ENCODE data around the gene IL1RN. TPM values are rescaled to one million over a fixed set of nuclear protein-coding genes. Genes with fewer than 3 reads are reported as not detected.

Gene IL1RN
- total and polyA plus RNA-seq, 8 donors, result 0.87 to 220 (median 28.5) TPM; not detected in 2

GRCh38 chr2:113164930-113165585, 37.7 kb downstream of the IL1RN start:
- Histone ChIP-seq H3K4me3 (no peak overlapping the region), H3K36me3 (no peaks in the 10 kb centered on the region), H3K27ac (peak overlapping the region in 4 of 5 donors; percentile 0 to 29 (median 19)), H3K27me3 (no peaks in the 10 kb centered on the region), H3K9me3 (no peaks in the 10 kb centered on the region), H3K4me1 (peaks cover 24 to 33% (median 31%) of the 10 kb centered on the region in 4 donors)
- TF ChIP-seq CTCF (IDR thresholded peaks at IDR 0.05) (no peak), EP300 (IDR thresholded peaks at IDR 0.05) (no peak), POLR2A (IDR thresholded peaks at IDR 0.05) (no peak), POLR2AphosphoS5 (IDR thresholded peaks at IDR 0.05) (peak in 1 of 3 donors; percentile 24)
- 63 to 78% (median 72%) methylated on average over 10 of the region's 10 CpGs for WGBS, 5 donors
- peak in 1 of 2 donors; percentile 36 for DNase-seq
- intact Hi-C loops (cut with DNase I; ENCODE audit: low total_unique reads), result no loop called here

- H3K9me3 ChIP-seq, result no peaks in the 10 kb centered on the region
- no peak overlapping the region for H3K4me3 ChIP-seq
- intact Hi-C loops (cut with DNase I; ENCODE audit: low total_unique reads), result no loop called here
- DNase-seq, result no peak
- 95 to 98% (median 96%) methylated on average over 7 of the region's 7 CpGs for WGBS, 5 donors
- H3K27ac ChIP-seq, result peak overlapping the region in 4 of 5 donors; percentile 20 to 81 (median 74)
- H3K27me3 ChIP-seq, result no peaks in the 10 kb centered on the region
- TF ChIP-seq EP300 (IDR thresholded peaks at IDR 0.05) (no peak), POLR2AphosphoS5 (IDR thresholded peaks at IDR 0.05) (no peak), CTCF (IDR thresholded peaks at IDR 0.05) (no peak), POLR2A (IDR thresholded peaks at IDR 0.05) (no peak)
- H3K36me3 ChIP-seq, result no peaks in the 10 kb centered on the region
- H3K4me1 ChIP-seq, result peaks cover 24 to 33% (median 31%) of the 10 kb centered on the region in 4 donors
Measured at GRCh38 chr2:113166187-113166645, 38.8 kb downstream of the IL1RN start.

GRCh38 chr2:113167115-113167932, 39.9 kb downstream of the IL1RN start:
- DNase-seq, result peak; percentile 79 to 91
- H3K9me3 ChIP-seq, result no peaks in the 10 kb centered on the region
- H3K4me1 ChIP-seq, result peaks cover 24 to 36% (median 32%) of the 10 kb centered on the region in 4 donors
- H3K27ac ChIP-seq, result peak overlapping the region; percentile 70 to 81 (median 74)
- WGBS, 5 donors, result 26 to 51% (median 37%) methylated on average over 8 to 12 of the region's 12 CpGs
- no peak overlapping the region for H3K4me3 ChIP-seq
- no peaks in the 10 kb centered on the region for H3K36me3 ChIP-seq
- intact Hi-C loops (cut with DNase I; ENCODE audit: low total_unique reads), result no loop called here
- H3K27me3 ChIP-seq, result no peaks in the 10 kb centered on the region
- TF ChIP-seq CTCF (IDR thresholded peaks at IDR 0.05) (no peak), POLR2A (IDR thresholded peaks at IDR 0.05) (no peak), POLR2AphosphoS5 (IDR thresholded peaks at IDR 0.05) (peak in 1 of 3 donors; percentile 74), EP300 (IDR thresholded peaks at IDR 0.05) (no peak)

GRCh38 chr2:113167962-113168340, 40.6 kb downstream of the IL1RN start:
- Histone ChIP-seq H3K4me3 (no peak overlapping the region), H3K27ac (peak overlapping the region; percentile 70 to 81 (median 74)), H3K27me3 (no peaks in the 10 kb centered on the region), H3K9me3 (no peaks in the 10 kb centered on the region), H3K36me3 (no peaks in the 10 kb centered on the region), H3K4me1 (peaks cover 28 to 40% (median 38%) of the 10 kb centered on the region in 4 donors)
- DNase-seq, result no peak
- no peak for TF ChIP-seq POLR2AphosphoS5 (IDR thresholded peaks at IDR 0.05)
- TF ChIP-seq EP300 (IDR thresholded peaks at IDR 0.05), result no peak
- no peak for TF ChIP-seq CTCF (IDR thresholded peaks at IDR 0.05)
- no peak for TF ChIP-seq POLR2A (IDR thresholded peaks at IDR 0.05)
- intact Hi-C loops (cut with DNase I; ENCODE audit: low total_unique reads), result no loop called here
- 77 to 88% (median 85%) methylated on average over 6 of the region's 6 CpGs for WGBS, 5 donors
